OCI-LY3 (cell line): ENCODE results near the gene CD209.
"Not testable (repeated sequence)": the region's sequence is repeated elsewhere in the genome, so short reads cannot be mapped to it uniquely, and the experiment has no call there.

Experiments
- H2AFZ ChIP-seq: fragments of 200-600, 300-600 bp; shearing (Covaris generic); 2 replicates; pipeline ENCODE4 v1.6.0; 2014; ENCODE audit warnings: antibody characterized with exemption, low read depth, low read length
- H3K27ac ChIP-seq: fragments of 200-600, 300-600 bp; sonication (generic); 2 replicates; pipeline ENCODE4 v1.5.1; 2014; ENCODE audit warnings: mild to moderate bottlenecking, low read length, moderate library complexity, mixed read lengths
- H3K27me3 ChIP-seq: fragments of 200-600, 300-600 bp; sonication (generic); 2 replicates; pipeline ENCODE4 v1.6.1; 2014; ENCODE audit warnings: low read depth, low read length, mixed read lengths
- H3K36me3 ChIP-seq: fragments of 200-600, 300-600 bp; sonication (generic); replicated peaks from 2 replicates; pipeline ENCODE3; 2014; ENCODE audit warnings: low read depth, low read length, mixed read lengths
- H3K4me1 ChIP-seq: fragments of 300-600, 200-600 bp; sonication (generic); 2 replicates; pipeline ENCODE4 v1.6.1; 2014; ENCODE audit warnings: low read length, mixed read lengths
- H3K4me2 ChIP-seq: fragments of 200-600, 300-600 bp; sonication (generic); 2 replicates; pipeline ENCODE4 v1.6.1; 2014; ENCODE audit warnings: low read length, mixed read lengths
- H3K4me3 ChIP-seq: fragments of 300-600, 200-600 bp; sonication (generic); 2 replicates; pipeline ENCODE4 v1.5.1; 2014; ENCODE audit warnings: antibody characterized with exemption, mild to moderate bottlenecking, low read length, moderate library complexity
- H3K79me2 ChIP-seq: fragments of 300-600, 200-600 bp; shearing (Covaris generic); 2 replicates; pipeline ENCODE4 v1.6.1; 2014; ENCODE audit warnings: mild to moderate bottlenecking, low read length, mixed read lengths
- H3K9ac ChIP-seq: fragments of 300-600, 200-600 bp; shearing (Covaris generic); 2 replicates; pipeline ENCODE4 v1.6.0; 2014; ENCODE audit warnings: mild to moderate bottlenecking, low read length, moderate library complexity
- H3K9me3 ChIP-seq: fragments of 200-600, 300-600 bp; shearing (Covaris generic); 2 replicates; pipeline ENCODE4 v1.6.1; 2014; ENCODE audit warnings: low read length, mixed read lengths; ENCODE audit not compliant: insufficient read depth
- H4K20me1 ChIP-seq: fragments of 200-600, 300-600 bp; sonication (generic); 2 replicates; pipeline ENCODE4 v1.6.1; 2016; ENCODE audit warnings: low read length, mixed read lengths; ENCODE audit not compliant: insufficient read depth
- EZH2phosphoT487 ChIP-seq: fragments of 200-600 bp; shearing (Covaris generic); IDR thresholded peaks from 2 replicates; pipeline ENCODE4 v1.6.1; 2018; ENCODE audit warnings: antibody characterized with exemption, mixed run types, low read depth
- TF ChIP-seq, protein P1 (sequence below): fragments of 200-600, 300-600 bp; sonication (generic); IDR thresholded peaks from 2 replicates; pipeline ENCODE4 v1.5.1; 2014; ENCODE audit warnings: antibody characterized with exemption, low read length, low read depth

Gene CD209, protein sequence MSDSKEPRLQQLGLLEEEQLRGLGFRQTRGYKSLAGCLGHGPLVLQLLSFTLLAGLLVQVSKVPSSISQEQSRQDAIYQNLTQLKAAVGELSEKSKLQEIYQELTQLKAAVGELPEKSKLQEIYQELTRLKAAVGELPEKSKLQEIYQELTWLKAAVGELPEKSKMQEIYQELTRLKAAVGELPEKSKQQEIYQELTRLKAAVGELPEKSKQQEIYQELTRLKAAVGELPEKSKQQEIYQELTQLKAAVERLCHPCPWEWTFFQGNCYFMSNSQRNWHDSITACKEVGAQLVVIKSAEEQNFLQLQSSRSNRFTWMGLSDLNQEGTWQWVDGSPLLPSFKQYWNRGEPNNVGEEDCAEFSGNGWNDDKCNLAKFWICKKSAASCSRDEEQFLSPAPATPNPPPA

GRCh38 chr19:7746903-7747884 lies at the start of gene CD209:
TSS of gene CD209 (minus strand) at chr19:7747534. CDS start at chr19:7747511, 23 bp downstream.
- no peaks in the 10 kb centered on the region for H3K36me3 ChIP-seq
- H3K4me3 ChIP-seq: no peak within 1 kb of the TSS
- no peak within 1 kb of the TSS for H2AFZ ChIP-seq
- H3K4me2 ChIP-seq: no peak within 1 kb of the TSS
- H3K9me3 ChIP-seq: peaks cover 12% of the 10 kb centered on the region; the same call in 1 of the 2 replicates
- H3K4me1 ChIP-seq: peaks cover 36% of the 10 kb centered on the region
- TF ChIP-seq EZH2phosphoT487: no peak
- TF ChIP-seq, protein P1, sequence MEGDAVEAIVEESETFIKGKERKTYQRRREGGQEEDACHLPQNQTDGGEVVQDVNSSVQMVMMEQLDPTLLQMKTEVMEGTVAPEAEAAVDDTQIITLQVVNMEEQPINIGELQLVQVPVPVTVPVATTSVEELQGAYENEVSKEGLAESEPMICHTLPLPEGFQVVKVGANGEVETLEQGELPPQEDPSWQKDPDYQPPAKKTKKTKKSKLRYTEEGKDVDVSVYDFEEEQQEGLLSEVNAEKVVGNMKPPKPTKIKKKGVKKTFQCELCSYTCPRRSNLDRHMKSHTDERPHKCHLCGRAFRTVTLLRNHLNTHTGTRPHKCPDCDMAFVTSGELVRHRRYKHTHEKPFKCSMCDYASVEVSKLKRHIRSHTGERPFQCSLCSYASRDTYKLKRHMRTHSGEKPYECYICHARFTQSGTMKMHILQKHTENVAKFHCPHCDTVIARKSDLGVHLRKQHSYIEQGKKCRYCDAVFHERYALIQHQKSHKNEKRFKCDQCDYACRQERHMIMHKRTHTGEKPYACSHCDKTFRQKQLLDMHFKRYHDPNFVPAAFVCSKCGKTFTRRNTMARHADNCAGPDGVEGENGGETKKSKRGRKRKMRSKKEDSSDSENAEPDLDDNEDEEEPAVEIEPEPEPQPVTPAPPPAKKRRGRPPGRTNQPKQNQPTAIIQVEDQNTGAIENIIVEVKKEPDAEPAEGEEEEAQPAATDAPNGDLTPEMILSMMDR: no peak
- H4K20me1 ChIP-seq: peaks cover 22% of the 10 kb centered on the region; the same call in 1 of the 2 replicates
- peaks cover 73% of the 10 kb centered on the region for H3K27me3 ChIP-seq
- no peak within 1 kb of the TSS for H3K27ac ChIP-seq
- H3K9ac ChIP-seq: no peak within 1 kb of the TSS
- H3K79me2 ChIP-seq: no peaks in the 10 kb centered on the region

GRCh38 chr19:7795555-7796161 lies 48.3 kb upstream of the CD209 start:
- Histone ChIP-seq H3K27me3 (peaks cover 24% of the 10 kb centered on the region), H3K4me2 (no peak overlapping the region), H3K9ac (no peak overlapping the region)

GRCh38 chr19:7793493-7793892 lies 46.2 kb upstream of the CD209 start:
- H3K27me3 ChIP-seq: peaks cover 11% of the 10 kb centered on the region

More at GRCh38 chr19:7795555-7796161, 48.3 kb upstream of the CD209 start:
- no peaks in the 10 kb centered on the region for H3K36me3 ChIP-seq
- H3K4me1 ChIP-seq: no peaks in the 10 kb centered on the region
- H3K4me3 ChIP-seq: no peak overlapping the region
- no peak overlapping the region for H2AFZ ChIP-seq
- H3K9me3 ChIP-seq: peaks cover 4% of the 10 kb centered on the region; the same call in 1 of the 2 replicates
- no peaks in the 10 kb centered on the region for H4K20me1 ChIP-seq
- no peak overlapping the region for H3K27ac ChIP-seq
- TF ChIP-seq EZH2phosphoT487: no peak
- TF ChIP-seq, protein P1: no peak
- H3K79me2 ChIP-seq: no peaks in the 10 kb centered on the region

DNA sequence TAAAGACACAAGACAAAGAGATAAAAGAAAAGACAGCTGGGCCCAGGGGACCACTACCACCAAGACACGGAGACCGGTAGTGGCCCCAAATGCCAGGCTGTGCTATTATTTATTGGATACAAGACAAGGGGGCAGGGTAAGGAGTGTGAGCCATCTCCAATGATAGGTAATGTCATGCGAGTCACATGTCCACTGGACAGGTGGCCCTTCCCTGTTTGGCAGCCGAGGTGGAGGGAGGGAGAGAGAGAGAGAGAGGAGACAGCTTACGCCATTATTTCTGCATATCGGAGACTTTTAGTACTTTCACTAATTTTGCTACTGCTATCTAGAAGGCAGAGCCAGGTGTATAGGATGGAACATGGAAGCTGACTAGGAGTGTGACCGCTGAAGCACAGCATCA lies 45.4 kb upstream of the CD209 start:
- H3K4me2 ChIP-seq, H3K27me3 ChIP-seq, H3K79me2 ChIP-seq, H4K20me1 ChIP-seq, H2AFZ ChIP-seq, H3K27ac ChIP-seq, H3K4me1 ChIP-seq, H3K36me3 ChIP-seq, H3K9ac ChIP-seq, H3K4me3 ChIP-seq, H3K9me3 ChIP-seq: not testable (repeated sequence)

More at GRCh38 chr19:7793493-7793892, 46.2 kb upstream of the CD209 start:
- H3K27ac ChIP-seq: no peak overlapping the region
- no peaks in the 10 kb centered on the region for H4K20me1 ChIP-seq
- no peaks in the 10 kb centered on the region for H3K79me2 ChIP-seq
- H2AFZ ChIP-seq: no peak overlapping the region
- H3K4me1 ChIP-seq: no peaks in the 10 kb centered on the region
- H3K4me3 ChIP-seq: no peak overlapping the region
- no peak overlapping the region for H3K9ac ChIP-seq
- TF ChIP-seq, protein P1: no peak
- TF ChIP-seq EZH2phosphoT487: no peak
- H3K36me3 ChIP-seq: no peaks in the 10 kb centered on the region
- H3K4me2 ChIP-seq: no peak overlapping the region
- no peaks in the 10 kb centered on the region for H3K9me3 ChIP-seq
